HG03097 (cell line): ENCODE data around the gene GALNT9.
"Not testable (repeated sequence)": the region's sequence is repeated elsewhere in the genome, so short reads cannot be mapped to it uniquely, and the experiment has no call there.

Experiments
- ATAC-seq: cut with Tn5 transposase; IDR thresholded peaks from one replicate; pipeline ENCODE4 v1.9.1; 2021; ENCODE audit not compliant: unreplicated experiment, low FRiP score

The GALNT9 gene

DNA sequence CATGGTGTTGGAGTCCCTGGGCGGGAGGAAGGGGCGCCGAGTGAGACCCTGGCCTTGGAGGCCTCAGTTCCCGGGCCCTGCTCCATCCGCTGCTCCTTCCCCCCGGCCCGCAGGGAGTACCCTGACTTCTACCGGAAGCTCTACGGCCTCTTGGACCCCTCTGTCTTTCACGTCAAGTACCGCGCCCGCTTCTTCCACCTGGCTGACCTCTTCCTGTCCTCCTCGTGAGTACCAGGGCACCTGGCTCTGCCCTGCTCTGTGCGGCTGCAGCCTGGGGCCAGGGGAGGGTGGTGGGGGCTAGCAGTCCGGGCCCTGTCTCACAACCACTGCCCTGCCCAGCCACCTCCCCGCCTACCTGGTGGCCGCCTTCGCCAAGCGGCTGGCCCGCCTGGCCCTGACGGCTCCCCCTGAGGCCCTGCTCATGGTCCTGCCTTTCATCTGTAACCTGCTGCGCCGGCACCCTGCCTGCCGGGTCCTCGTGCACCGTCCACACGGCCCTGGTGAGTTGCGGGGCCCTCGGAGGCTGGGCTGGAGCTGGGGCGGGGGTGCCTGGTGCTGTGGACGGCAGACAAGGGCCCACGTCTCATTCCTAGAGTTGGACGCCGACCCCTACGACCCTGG is 178.1 kb downstream of the GALNT9 start:
- no peak for ATAC-seq

GRCh38 chr12:132150780-132151144 is 178.6 kb downstream of the GALNT9 start:
- ATAC-seq, result no peak

DNA sequence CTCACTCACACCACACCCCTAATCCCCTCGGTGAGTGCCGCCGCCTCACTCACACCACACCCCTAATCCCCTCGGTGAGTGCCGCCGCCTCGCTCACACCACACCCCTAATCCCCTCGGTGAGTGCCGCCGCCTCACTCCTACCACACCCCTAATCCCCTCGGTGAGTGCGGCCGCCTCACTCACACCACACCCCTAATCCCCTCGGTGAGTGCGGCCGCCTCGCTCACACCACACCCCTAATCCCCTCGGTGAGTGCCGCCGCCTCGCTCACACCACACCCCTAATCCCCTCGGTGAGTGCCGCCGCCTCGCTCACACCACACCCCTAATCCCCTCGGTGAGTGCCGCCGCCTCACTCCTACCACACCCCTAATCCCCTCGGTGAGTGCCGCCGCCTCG is 179.9 kb downstream of the GALNT9 start:
- ATAC-seq, result not testable (repeated sequence)

- no peak for ATAC-seq
Measured at GRCh38 chr12:132148368-132149045, 180.9 kb downstream of the GALNT9 start.

- no peak for ATAC-seq
Measured at GRCh38 chr12:132147423-132148367, 181.7 kb downstream of the GALNT9 start.

DNA sequence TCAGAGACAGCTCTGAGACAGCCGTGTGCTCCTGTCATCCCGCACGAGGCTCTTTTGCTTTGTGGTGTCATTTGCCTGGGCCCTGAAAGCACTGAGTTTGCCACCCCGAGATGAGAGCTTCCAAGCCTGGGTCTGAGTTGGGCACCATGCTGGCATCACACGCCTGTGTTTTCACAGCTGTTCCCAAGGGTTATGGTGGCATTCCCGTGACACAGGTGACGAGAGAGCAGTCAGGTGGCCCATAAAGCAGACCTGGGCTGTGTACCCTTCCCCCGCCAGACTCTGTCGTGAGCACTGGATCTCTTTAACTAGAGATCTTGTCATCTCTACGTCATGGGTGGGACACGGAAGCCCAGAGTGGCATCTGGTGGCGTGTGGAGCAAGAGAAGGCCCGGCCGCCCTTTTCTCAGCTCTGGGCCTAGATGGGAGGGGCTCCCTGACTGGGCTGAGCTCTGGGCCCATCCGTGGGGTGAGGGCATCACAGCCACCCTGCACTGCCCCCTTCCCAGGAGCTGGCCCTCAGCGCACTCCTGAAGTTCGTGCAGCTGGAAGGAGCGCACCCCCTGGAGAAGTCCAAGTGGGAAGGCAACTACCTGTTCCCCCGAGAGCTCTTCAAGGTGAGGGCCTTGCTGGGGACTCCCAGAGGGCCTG is 182.5 kb downstream of the GALNT9 start:
- ATAC-seq, result no peak
